ENCODE data around the gene TBC1D14.

GRCh38 chr4:7077371-7077770, 167.7 kb downstream of the TBC1D14 start:
- TF ChIP-seq, protein P1, sequence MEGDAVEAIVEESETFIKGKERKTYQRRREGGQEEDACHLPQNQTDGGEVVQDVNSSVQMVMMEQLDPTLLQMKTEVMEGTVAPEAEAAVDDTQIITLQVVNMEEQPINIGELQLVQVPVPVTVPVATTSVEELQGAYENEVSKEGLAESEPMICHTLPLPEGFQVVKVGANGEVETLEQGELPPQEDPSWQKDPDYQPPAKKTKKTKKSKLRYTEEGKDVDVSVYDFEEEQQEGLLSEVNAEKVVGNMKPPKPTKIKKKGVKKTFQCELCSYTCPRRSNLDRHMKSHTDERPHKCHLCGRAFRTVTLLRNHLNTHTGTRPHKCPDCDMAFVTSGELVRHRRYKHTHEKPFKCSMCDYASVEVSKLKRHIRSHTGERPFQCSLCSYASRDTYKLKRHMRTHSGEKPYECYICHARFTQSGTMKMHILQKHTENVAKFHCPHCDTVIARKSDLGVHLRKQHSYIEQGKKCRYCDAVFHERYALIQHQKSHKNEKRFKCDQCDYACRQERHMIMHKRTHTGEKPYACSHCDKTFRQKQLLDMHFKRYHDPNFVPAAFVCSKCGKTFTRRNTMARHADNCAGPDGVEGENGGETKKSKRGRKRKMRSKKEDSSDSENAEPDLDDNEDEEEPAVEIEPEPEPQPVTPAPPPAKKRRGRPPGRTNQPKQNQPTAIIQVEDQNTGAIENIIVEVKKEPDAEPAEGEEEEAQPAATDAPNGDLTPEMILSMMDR (IDR thresholded peaks at IDR 0.05; ENCODE audit: low read depth, low read length): no peak
- no peak for TF ChIP-seq EZH2phosphoT487 (IDR thresholded peaks at IDR 0.05; ENCODE audit: low read depth)
